22Rv1 (cell line): ENCODE results near the gene ERBIN.
"Not testable (repeated sequence)": the region's sequence is repeated elsewhere in the genome, so short reads cannot be mapped to it uniquely, and the experiment has no call there.

Experiments used
- H3K27ac ChIP-seq: fragments of 450-650 bp; 2 replicates; pipeline ENCODE4 v1.5.1; 2017
- CTCF ChIP-seq: fragments of 450-650 bp; IDR thresholded peaks from 2 replicates; pipeline ENCODE4 v1.5.1; 2017; ENCODE audit warnings: mild to moderate bottlenecking
- ZFX ChIP-seq: fragments of 450-650 bp; IDR thresholded peaks from 2 replicates; pipeline ENCODE4 v1.6.1; 2017; ENCODE audit warnings: antibody characterized with exemption, borderline replicate concordance

The ERBIN gene

GRCh38 chr5:65967288-65968066 is 41.1 kb downstream of the ERBIN start:
- H3K27ac ChIP-seq, result no peak overlapping the region
- TF ChIP-seq ZFX (no peak), CTCF (no peak)

- TF ChIP-seq ZFX (no peak), CTCF (no peak)
- 0 out of 2 replicates have a peak overlapping the region, but pooled peaks have one; percentile 6 for H3K27ac ChIP-seq
These were observed 43.4 kb downstream of the ERBIN start for GRCh38 chr5:65969539-65970393.

GRCh38 chr5:65970481-65971367 is 44.3 kb downstream of the ERBIN start:
- 0 out of 2 replicates have a peak overlapping the region, but pooled peaks have one; percentile 6 for H3K27ac ChIP-seq
- TF ChIP-seq ZFX (no peak), CTCF (no peak)

- H3K27ac ChIP-seq, result no peak overlapping the region
- TF ChIP-seq CTCF (no peak), ZFX (no peak)
These were observed 45.3 kb downstream of the ERBIN start for GRCh38 chr5:65971643-65972042.

GRCh38 chr5:65972896-65973295 is 46.5 kb downstream of the ERBIN start:
- not testable (repeated sequence) for H3K27ac ChIP-seq

- TF ChIP-seq ZFX (no peak), CTCF (no peak)
- no peak overlapping the region for H3K27ac ChIP-seq
These were observed 51.9 kb downstream of the ERBIN start for GRCh38 chr5:65978251-65978650.

GRCh38 chr5:65981548-65981947 is 55.2 kb downstream of the ERBIN start:
- TF ChIP-seq CTCF (no peak), ZFX (no peak)
- peak overlapping the region; percentile 45 for H3K27ac ChIP-seq
